IMR-90 (cell line): Measurements from ENCODE around the gene SMAP1.

Source experiments
- BHLHE40 ChIP-seq: fragments of 150-350 bp; IDR thresholded peaks from 2 replicates; pipeline ENCODE4 v1.6.1; 2016; ENCODE audit warnings: mild to moderate bottlenecking, low read depth, low read length
- CEBPB ChIP-seq: IDR thresholded peaks from 2 replicates; pipeline ENCODE4 v1.6.1; 2012; ENCODE audit warnings: low read depth, low read length, improper control_type of control experiment
- CTCF ChIP-seq: conservative IDR thresholded peaks from 2 replicates; pipeline ENCODE4 v1.5.1; 2012; ENCODE audit warnings: mild to moderate bottlenecking, low read depth, low read length, improper control_type of control experiment
- FOS ChIP-seq: fragments of 150-350 bp; IDR thresholded peaks from 2 replicates; pipeline ENCODE4 v1.6.1; 2016; ENCODE audit warnings: low read depth, low read length
- MAFK ChIP-seq: IDR thresholded peaks from 2 replicates; pipeline ENCODE4 v1.6.1; 2012; ENCODE audit warnings: low read depth, low read length, improper control_type of control experiment
- POLR2A ChIP-seq: IDR thresholded peaks from 2 replicates; pipeline ENCODE4 v1.6.1; 2012; ENCODE audit warnings: mild to moderate bottlenecking, low read depth, low read length
- RAD21 ChIP-seq: IDR thresholded peaks from 2 replicates; pipeline ENCODE4 v1.6.1; 2012; ENCODE audit warnings: low read length, improper control_type of control experiment
- RCOR1 ChIP-seq: IDR thresholded peaks from 2 replicates; pipeline ENCODE4 v1.6.1; 2012; ENCODE audit warnings: mild to moderate bottlenecking, low read length, improper control_type of control experiment; ENCODE audit not compliant: insufficient replicate concordance
- SMC3 ChIP-seq: fragments of 150-350 bp; IDR thresholded peaks from 2 replicates; pipeline ENCODE4 v1.6.1; 2016; ENCODE audit warnings: low read depth, mild to moderate bottlenecking, antibody characterized with exemption, low read length, moderate library complexity

- TF ChIP-seq CTCF, result no peak
- no peak for TF ChIP-seq RAD21
- no peak for TF ChIP-seq SMC3
- no peak for TF ChIP-seq RCOR1
- TF ChIP-seq POLR2A, result no peak
- no peak for TF ChIP-seq CEBPB
- TF ChIP-seq BHLHE40, result no peak
- TF ChIP-seq MAFK, result no peak
- no peak for TF ChIP-seq FOS
These were observed 17.3 kb downstream of the SMAP1 start for GRCh38 chr6:70684794-70685493.
